G401.6 (cell line): ENCODE results near the gene RIPOR3.
"Not testable (repeated sequence)": the region's sequence is repeated elsewhere in the genome, so short reads cannot be mapped to it uniquely, and the experiment has no call there.

Source experiments
- FAIRE-seq: peaks from 2 replicates; lab custom pipeline; 2012; peaks lifted over from hg19 to GRCh38; lab: Jason Lieb, UNC

Gene RIPOR3

GRCh38 chr20:50632701-50633100 lies 58.6 kb downstream of the RIPOR3 start:
- FAIRE-seq: no peak

GRCh38 chr20:50632236-50632635 lies 59.1 kb downstream of the RIPOR3 start:
- FAIRE-seq: no peak

- no peak for FAIRE-seq
Measured at GRCh38 chr20:50630578-50631263, 60.6 kb downstream of the RIPOR3 start.

GRCh38 chr20:50629670-50630045 lies 61.7 kb downstream of the RIPOR3 start:
- no peak for FAIRE-seq

GRCh38 chr20:50628853-50629669 lies 62.3 kb downstream of the RIPOR3 start:
- FAIRE-seq: no peak

GRCh38 chr20:50628332-50628731 lies 63.0 kb downstream of the RIPOR3 start:
- no peak for FAIRE-seq

- no peak for FAIRE-seq
Measured at GRCh38 chr20:50627747-50628146, 63.6 kb downstream of the RIPOR3 start.

- FAIRE-seq: no peak
Measured at GRCh38 chr20:50625986-50626677, 65.2 kb downstream of the RIPOR3 start.

GRCh38 chr20:50624351-50625016 lies 66.9 kb downstream of the RIPOR3 start:
- no peak for FAIRE-seq

- no peak for FAIRE-seq
Measured at GRCh38 chr20:50621068-50621665, 70.2 kb downstream of the RIPOR3 start.

GRCh38 chr20:50620459-50620858 lies 70.9 kb downstream of the RIPOR3 start:
- FAIRE-seq: not testable (repeated sequence)

- FAIRE-seq: no peak
Measured at GRCh38 chr20:50618537-50618936, 72.8 kb downstream of the RIPOR3 start.

GRCh38 chr20:50617022-50617421 lies 74.3 kb downstream of the RIPOR3 start:
- no peak for FAIRE-seq

GRCh38 chr20:50615407-50615806 lies 75.9 kb downstream of the RIPOR3 start:
- no peak for FAIRE-seq

- FAIRE-seq: no peak
Measured at GRCh38 chr20:50613438-50614169, 77.7 kb downstream of the RIPOR3 start.

GRCh38 chr20:50611128-50611810 lies 80.1 kb downstream of the RIPOR3 start:
- no peak for FAIRE-seq

GRCh38 chr20:50610212-50610718 lies 81.1 kb downstream of the RIPOR3 start:
- no peak for FAIRE-seq

GRCh38 chr20:50609438-50609989 lies 81.8 kb downstream of the RIPOR3 start:
- FAIRE-seq: no peak

GRCh38 chr20:50608750-50609104 lies 82.6 kb downstream of the RIPOR3 start:
- FAIRE-seq: no peak
